ENCODE measurements around the gene SLC5A10.
"Not testable (repeated sequence)": the region's sequence is repeated elsewhere in the genome, so short reads cannot be mapped to it uniquely, and the experiment has no call there.

The SLC5A10 gene

DNA sequence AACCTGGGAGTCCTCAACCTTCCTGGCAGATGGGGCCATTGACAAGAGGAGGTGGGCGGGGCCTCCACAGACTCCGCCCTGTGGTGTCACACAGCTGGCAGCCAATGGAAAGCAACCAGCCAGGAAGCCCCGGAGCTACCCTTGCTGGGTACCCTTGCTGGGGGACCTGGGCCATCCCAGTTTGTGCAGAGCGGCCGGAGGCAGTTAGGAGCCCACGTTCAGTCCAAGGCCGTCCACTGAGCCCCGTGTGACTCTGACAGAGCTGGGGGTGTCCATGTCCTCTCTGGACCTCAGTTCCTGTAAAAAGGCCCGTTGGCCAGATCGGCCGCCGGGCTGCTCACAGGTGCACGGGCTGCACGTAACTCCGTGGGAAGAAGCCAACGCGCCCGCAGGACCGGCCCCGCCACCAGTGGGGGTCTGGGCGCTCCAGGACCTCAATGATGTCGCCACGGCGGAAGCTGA, 69.7 kb downstream of the SLC5A10 start:
- in situ Hi-C loops (cut with HindIII; ENCODE audit: low sequenced_read_pairs): no loop called here
- H3K4me3 ChIP-seq (ENCODE audit: low read depth, low read length): no peak overlapping the region
- DNase-seq (ENCODE audit: low read depth): no peak
- TF ChIP-seq, protein P1, sequence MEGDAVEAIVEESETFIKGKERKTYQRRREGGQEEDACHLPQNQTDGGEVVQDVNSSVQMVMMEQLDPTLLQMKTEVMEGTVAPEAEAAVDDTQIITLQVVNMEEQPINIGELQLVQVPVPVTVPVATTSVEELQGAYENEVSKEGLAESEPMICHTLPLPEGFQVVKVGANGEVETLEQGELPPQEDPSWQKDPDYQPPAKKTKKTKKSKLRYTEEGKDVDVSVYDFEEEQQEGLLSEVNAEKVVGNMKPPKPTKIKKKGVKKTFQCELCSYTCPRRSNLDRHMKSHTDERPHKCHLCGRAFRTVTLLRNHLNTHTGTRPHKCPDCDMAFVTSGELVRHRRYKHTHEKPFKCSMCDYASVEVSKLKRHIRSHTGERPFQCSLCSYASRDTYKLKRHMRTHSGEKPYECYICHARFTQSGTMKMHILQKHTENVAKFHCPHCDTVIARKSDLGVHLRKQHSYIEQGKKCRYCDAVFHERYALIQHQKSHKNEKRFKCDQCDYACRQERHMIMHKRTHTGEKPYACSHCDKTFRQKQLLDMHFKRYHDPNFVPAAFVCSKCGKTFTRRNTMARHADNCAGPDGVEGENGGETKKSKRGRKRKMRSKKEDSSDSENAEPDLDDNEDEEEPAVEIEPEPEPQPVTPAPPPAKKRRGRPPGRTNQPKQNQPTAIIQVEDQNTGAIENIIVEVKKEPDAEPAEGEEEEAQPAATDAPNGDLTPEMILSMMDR (IDR thresholded peaks at IDR 0.05; ENCODE audit: low read depth, low read length, missing control alignments): no peak

GRCh38 chr17:19022128-19022527, 70.2 kb downstream of the SLC5A10 start:
- DNase-seq (ENCODE audit: low read depth): no peak
- H3K4me3 ChIP-seq (ENCODE audit: low read depth, low read length): no peak overlapping the region
- TF ChIP-seq, protein P1 (IDR thresholded peaks at IDR 0.05; ENCODE audit: low read depth, low read length, missing control alignments): no peak
- in situ Hi-C loops (cut with HindIII; ENCODE audit: low sequenced_read_pairs): no loop called here

- H3K4me3 ChIP-seq (ENCODE audit: low read depth, low read length): no peak overlapping the region
- TF ChIP-seq, protein P1 (IDR thresholded peaks at IDR 0.05; ENCODE audit: low read depth, low read length, missing control alignments): no peak
- DNase-seq (ENCODE audit: low read depth): no peak
- in situ Hi-C loops (cut with HindIII; ENCODE audit: low sequenced_read_pairs): no loop called here
Observed at GRCh38 chr17:19022747-19023146, 70.8 kb downstream of the SLC5A10 start.

- H3K4me3 ChIP-seq (ENCODE audit: low read depth, low read length): no peak overlapping the region
- TF ChIP-seq, protein P1 (IDR thresholded peaks at IDR 0.05; ENCODE audit: low read depth, low read length, missing control alignments): no peak
- no peak for DNase-seq (ENCODE audit: low read depth)
- in situ Hi-C loops (cut with HindIII; ENCODE audit: low sequenced_read_pairs): no loop called here
Observed at GRCh38 chr17:19023209-19023999, 71.4 kb downstream of the SLC5A10 start.

DNA sequence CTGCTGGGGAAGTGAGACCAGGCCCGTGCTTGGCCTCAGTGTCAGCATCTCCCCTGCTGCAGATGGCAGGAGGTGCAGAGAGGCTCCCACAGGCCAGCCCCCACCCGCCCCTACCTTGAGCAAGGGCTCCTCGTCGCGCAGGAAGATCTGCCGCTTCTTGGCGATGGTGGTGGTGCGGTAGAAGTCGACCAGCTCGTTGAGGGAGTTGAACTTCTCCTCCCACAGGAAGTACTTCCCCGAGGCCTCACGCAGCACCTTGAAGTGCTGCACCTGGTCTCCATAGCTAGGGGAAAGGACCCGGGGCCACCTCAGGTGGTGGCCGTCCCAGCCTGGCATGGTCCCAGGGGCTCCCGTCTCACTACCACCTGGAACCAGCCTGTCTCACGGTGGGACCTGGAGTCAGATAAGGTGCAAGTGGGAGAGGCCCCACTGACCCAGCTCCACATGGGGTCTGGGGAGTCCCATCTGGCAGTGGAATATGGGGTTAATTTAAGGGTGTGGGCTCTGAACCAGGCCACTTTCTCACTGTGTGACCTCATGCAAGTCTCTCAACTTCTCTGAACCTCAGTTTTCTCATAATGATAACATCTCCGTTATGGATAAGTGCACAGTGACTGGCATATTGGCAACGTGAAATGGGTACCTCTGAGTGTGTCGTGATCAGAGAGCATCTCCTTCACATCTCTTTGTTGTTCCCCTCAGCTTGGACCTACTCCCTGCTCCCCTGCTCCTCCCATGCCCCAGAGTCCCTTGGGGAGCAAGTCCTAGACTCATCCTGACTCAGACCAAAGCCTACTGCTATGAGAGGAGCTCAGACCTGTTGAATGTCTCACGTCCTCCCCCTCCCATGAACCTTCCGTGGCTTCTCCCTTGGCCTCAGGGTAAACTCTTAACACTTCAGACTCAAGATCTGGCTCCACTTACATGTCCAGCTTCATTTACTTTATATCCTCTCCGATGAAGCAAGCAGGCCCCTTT, 72.4 kb downstream of the SLC5A10 start:
- no peak for DNase-seq (ENCODE audit: low read depth)
- H3K4me3 ChIP-seq (ENCODE audit: low read depth, low read length): no peak overlapping the region
- in situ Hi-C loops (cut with HindIII; ENCODE audit: low sequenced_read_pairs): no loop called here
- TF ChIP-seq, protein P1 (IDR thresholded peaks at IDR 0.05; ENCODE audit: low read depth, low read length, missing control alignments): no peak

GRCh38 chr17:19028671-19029070, 76.7 kb downstream of the SLC5A10 start:
- H3K4me3 ChIP-seq (ENCODE audit: low read depth, low read length); DNase-seq (ENCODE audit: low read depth); in situ Hi-C loops (cut with HindIII; ENCODE audit: low sequenced_read_pairs): not testable (repeated sequence)

DNA sequence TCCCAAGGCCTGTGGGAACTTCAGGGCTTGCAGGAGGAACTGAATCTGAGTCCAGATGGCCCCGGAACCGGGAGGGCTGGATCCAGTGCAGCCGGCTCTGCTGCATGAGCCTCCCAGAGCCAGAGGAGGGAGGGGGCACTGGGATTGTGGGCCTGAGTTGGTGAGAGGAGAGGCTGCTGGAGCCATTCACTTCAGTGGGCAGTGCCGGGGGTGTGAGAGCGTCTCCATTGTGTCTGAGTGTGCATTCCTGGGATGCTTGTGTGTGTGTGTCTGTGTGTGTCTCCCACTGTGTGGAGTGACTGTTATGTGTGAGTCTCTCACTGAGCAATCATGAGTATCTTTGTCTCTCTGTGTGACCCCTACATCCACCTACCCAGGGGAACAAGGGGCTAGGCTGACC, 77.8 kb downstream of the SLC5A10 start:
- H3K4me3 ChIP-seq (ENCODE audit: low read depth, low read length); in situ Hi-C loops (cut with HindIII; ENCODE audit: low sequenced_read_pairs); DNase-seq (ENCODE audit: low read depth): not testable (repeated sequence)

GRCh38 chr17:19030771-19031449, 78.9 kb downstream of the SLC5A10 start:
- DNase-seq (ENCODE audit: low read depth); in situ Hi-C loops (cut with HindIII; ENCODE audit: low sequenced_read_pairs); H3K4me3 ChIP-seq (ENCODE audit: low read depth, low read length): not testable (repeated sequence)

Measured in astrocyte of the cerebellum (primary cell).